Measurements from ENCODE around the gene CRACR2B.

- no peak for TF ChIP-seq FOS (IDR thresholded peaks at IDR 0.05; ENCODE audit: borderline replicate concordance, extremely low read depth, insufficient read length)
- no peak for TF ChIP-seq ZBTB33 (IDR thresholded peaks at IDR 0.05)
- TF ChIP-seq MAX (IDR thresholded peaks at IDR 0.05; ENCODE audit: low read depth, low read length) = no peak
- peak; percentile 11 to 26 (median 16); a peak in 2 of 6 replicates for TF ChIP-seq CTCF (IDR thresholded peaks at IDR 0.05 in 2 of 3, conservative IDR thresholded peaks at IDR 0.05 in 1 of 3; ENCODE audit: control insufficient read depth in 2 of 3, extremely low read depth in 1 of 3, insufficient read depth in 1 of 3, low read depth in 3 of 3, low read length in 3 of 3)
- no peak for TF ChIP-seq FOXM1 (IDR thresholded peaks at IDR 0.05; ENCODE audit: low read depth, low read length)
- TF ChIP-seq NFYA (IDR thresholded peaks at IDR 0.05; ENCODE audit: borderline replicate concordance, low read depth, low read length) = no peak
- TF ChIP-seq ZBTB11 (CRISPR knock-in tag; IDR thresholded peaks at IDR 0.05) = no peak
- no peak for TF ChIP-seq FOXK2 (IDR thresholded peaks at IDR 0.05)
These were observed 16.1 kb upstream of the CRACR2B start for GRCh38 chr11:811446-812245.
